Mesendoderm (in vitro differentiated cells): ENCODE results near the gene ADGRV1.
"Not testable (repeated sequence)": the region's sequence is repeated elsewhere in the genome, so short reads cannot be mapped to it uniquely, and the experiment has no call there.

Source experiments
- DNase-seq: peaks from one replicate; pipeline ENCODE4 v3.0.0; 2013
- H2AK5ac ChIP-seq: 2 replicates; pipeline ENCODE4 v1.6.1; 2013; ENCODE audit warnings: low read length, inconsistent platforms
- H2BK120ac ChIP-seq: 2 replicates; pipeline ENCODE4 v1.6.1; 2013; ENCODE audit warnings: low read depth, mild to moderate bottlenecking, low read length, moderate library complexity, mixed read lengths
- H2BK15ac ChIP-seq: replicated peaks from 2 replicates; pipeline ENCODE4 v1.6.1; 2013; ENCODE audit warnings: low read depth, mild to moderate bottlenecking, moderate library complexity
- H2BK5ac ChIP-seq: 2 replicates; pipeline ENCODE4 v1.6.1; 2013; ENCODE audit warnings: low read length, inconsistent platforms
- H3K18ac ChIP-seq: 2 replicates; pipeline ENCODE4 v1.6.1; 2013; ENCODE audit warnings: mild to moderate bottlenecking, low read length, mixed read lengths
- H3K23ac ChIP-seq: one replicate; pipeline ENCODE4 v1.6.1; 2013; ENCODE audit warnings: low read length
- H3K27ac ChIP-seq: 2 replicates; pipeline ENCODE4 v1.5.1; 2013; ENCODE audit warnings: low read depth, mild to moderate bottlenecking, inconsistent platforms, low read length, moderate library complexity
- H3K27me3 ChIP-seq: 2 replicates; pipeline ENCODE4 v1.6.1; 2013; ENCODE audit warnings: low read length, control low read depth, mild to moderate bottlenecking, inconsistent platforms; ENCODE audit not compliant: insufficient read depth, poor library complexity
- H3K36me3 ChIP-seq: 2 replicates; pipeline ENCODE4 v1.6.1; 2013; ENCODE audit warnings: low read length, inconsistent platforms; ENCODE audit not compliant: control insufficient read depth, insufficient read depth
- H3K4ac ChIP-seq: one replicate; pipeline ENCODE4 v1.6.1; 2013; ENCODE audit warnings: low read depth, mild to moderate bottlenecking, low read length, moderate library complexity
- H3K4me1 ChIP-seq: 2 replicates; pipeline ENCODE4 v1.6.1; 2013; ENCODE audit warnings: low read depth, low read length, inconsistent platforms; ENCODE audit not compliant: control insufficient read depth
- H3K4me2 ChIP-seq: 2 replicates; pipeline ENCODE4 v1.6.1; 2013; ENCODE audit warnings: low read length
- H3K4me3 ChIP-seq: 2 replicates; pipeline ENCODE4 v1.5.1; 2013; ENCODE audit warnings: mild to moderate bottlenecking, low read length
- H3K56ac ChIP-seq: one replicate; pipeline ENCODE4 v1.6.1; 2013; ENCODE audit warnings: low read length
- H3K79me1 ChIP-seq: 2 replicates; pipeline ENCODE4 v1.6.1; 2013; ENCODE audit warnings: low read length, inconsistent platforms
- H3K79me2 ChIP-seq: 2 replicates; pipeline ENCODE4 v1.6.1; 2013; ENCODE audit warnings: mild to moderate bottlenecking, low read length; ENCODE audit not compliant: control insufficient read depth, insufficient read depth
- H3K9ac ChIP-seq: 2 replicates; pipeline ENCODE4 v1.6.1; 2013; ENCODE audit warnings: low read length, inconsistent platforms
- H4K5ac ChIP-seq: one replicate; pipeline ENCODE4 v1.6.1; 2013; ENCODE audit warnings: low read length
- H4K8ac ChIP-seq: one replicate; pipeline ENCODE4 v1.6.1; 2013; ENCODE audit warnings: low read depth, mild to moderate bottlenecking, control low read depth, low read length, moderate library complexity
- WGBS: extraction: QIAGEN DNeasy Blood & Tissue Kit; methylation state at CpG from one replicate; pipeline ENCODE4 v1.1.7; 2013; ENCODE audit warnings: low lambda C conversion rate, missing lambda C conversion rate; ENCODE audit not compliant: insufficient coverage; ENCODE audit errors: extremely low coverage; 5-methylcytosine and 5-hydroxymethylcytosine counted together

ADGRV1 gene

DNA sequence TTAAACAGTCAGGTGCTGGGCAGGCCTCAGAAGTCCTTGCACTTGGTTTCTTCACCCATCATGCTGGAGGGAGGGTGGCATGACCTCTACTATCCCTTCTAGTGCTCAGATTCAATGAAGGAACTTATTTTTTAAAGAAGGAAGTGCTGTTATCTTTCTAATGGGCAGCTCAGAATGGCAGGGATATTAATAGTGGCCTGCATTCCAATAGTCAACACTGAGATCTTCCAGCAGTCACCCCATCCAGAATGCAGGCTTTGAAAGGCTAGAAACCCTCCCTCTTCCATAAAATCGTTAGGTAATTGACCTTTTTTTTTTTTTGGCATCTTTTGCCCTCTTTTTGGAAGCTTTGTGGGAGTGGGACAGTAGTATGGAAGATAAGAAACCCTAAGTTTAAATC, 499.6 kb downstream of the ADGRV1 start:
- Histone ChIP-seq H2BK120ac (no peak overlapping the region), H3K4me1 (no peaks in the 10 kb centered on the region), H3K23ac (no peak overlapping the region), H3K4me3 (no peak overlapping the region), H2AK5ac (no peak overlapping the region), H3K27me3 (no peaks in the 10 kb centered on the region), H3K56ac (no peak overlapping the region), H2BK5ac (no peak overlapping the region), H4K8ac (no peak overlapping the region), H3K27ac (no peak overlapping the region), H3K4ac (no peak overlapping the region), H3K79me1 (no peaks in the 10 kb centered on the region), H3K36me3 (no peaks in the 10 kb centered on the region), H4K5ac (no peak overlapping the region), H2BK15ac (no peak overlapping the region), H3K9ac (no peak overlapping the region), H3K4me2 (no peak overlapping the region), H3K79me2 (no peaks in the 10 kb centered on the region), H3K18ac (no peak overlapping the region)
- WGBS, result no CpG with 5 or more reads among the region's 1 CpG
- DNase-seq, result no peak

DNA sequence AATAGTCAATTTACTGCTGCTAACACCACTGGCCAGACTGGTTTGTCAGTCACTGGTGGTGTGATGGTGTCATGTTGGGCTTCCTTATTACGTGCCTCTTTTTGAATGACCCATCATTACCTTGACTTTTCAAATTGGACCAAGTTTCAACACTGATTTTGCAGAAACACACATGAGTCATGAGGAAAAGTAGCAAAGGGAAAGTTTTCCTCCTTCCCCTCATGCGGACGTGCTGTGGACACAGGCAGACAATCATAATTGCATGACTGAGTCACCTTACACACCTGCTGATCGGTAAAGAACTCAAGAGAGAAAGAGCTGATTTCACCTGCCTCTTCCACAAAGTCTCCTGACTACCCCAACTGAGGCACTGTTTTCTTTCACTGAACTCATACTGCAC, 500.0 kb downstream of the ADGRV1 start:
- no peak overlapping the region for H2BK15ac ChIP-seq
- no peak overlapping the region for H4K8ac ChIP-seq
- H3K4me2 ChIP-seq, result no peak overlapping the region
- H2BK120ac ChIP-seq, result peak overlapping the region; percentile 55
- H3K56ac ChIP-seq, result no peak overlapping the region
- H3K27me3 ChIP-seq, result no peaks in the 10 kb centered on the region
- H3K79me1 ChIP-seq, result no peaks in the 10 kb centered on the region
- WGBS, result no CpG with 5 or more reads among the region's 4 CpGs
- no peaks in the 10 kb centered on the region for H3K79me2 ChIP-seq
- no peak overlapping the region for H3K4ac ChIP-seq
- no peak overlapping the region for H2AK5ac ChIP-seq
- H3K23ac ChIP-seq, result no peak overlapping the region
- no peak overlapping the region for H4K5ac ChIP-seq
- H2BK5ac ChIP-seq, result no peak overlapping the region
- H3K9ac ChIP-seq, result no peak overlapping the region
- no peak overlapping the region for H3K4me3 ChIP-seq
- no peak overlapping the region for H3K27ac ChIP-seq
- no peaks in the 10 kb centered on the region for H3K36me3 ChIP-seq
- DNase-seq, result no peak
- H3K18ac ChIP-seq, result no peak overlapping the region
- H3K4me1 ChIP-seq, result no peaks in the 10 kb centered on the region

DNA sequence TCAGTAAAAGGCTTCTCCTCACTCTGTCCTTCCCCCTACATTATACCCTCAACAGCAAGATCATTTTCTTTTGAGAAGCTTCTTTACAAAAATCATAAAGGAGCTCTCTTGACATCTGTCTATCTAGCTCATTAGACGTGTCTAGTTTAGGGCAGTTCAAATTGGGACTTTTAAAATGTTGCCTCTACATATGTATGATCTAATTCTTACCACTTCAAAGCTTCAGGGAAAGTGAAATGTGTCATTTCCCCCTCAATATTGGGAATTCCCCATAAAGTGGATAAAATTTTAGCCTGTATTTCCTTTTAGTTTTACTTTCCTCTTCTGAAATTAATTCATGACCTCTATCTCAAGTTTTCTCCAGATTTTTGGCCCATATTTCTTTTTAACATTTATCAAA, 500.8 kb downstream of the ADGRV1 start:
- WGBS, result no CpG with 5 or more reads among the region's 1 CpG

DNA sequence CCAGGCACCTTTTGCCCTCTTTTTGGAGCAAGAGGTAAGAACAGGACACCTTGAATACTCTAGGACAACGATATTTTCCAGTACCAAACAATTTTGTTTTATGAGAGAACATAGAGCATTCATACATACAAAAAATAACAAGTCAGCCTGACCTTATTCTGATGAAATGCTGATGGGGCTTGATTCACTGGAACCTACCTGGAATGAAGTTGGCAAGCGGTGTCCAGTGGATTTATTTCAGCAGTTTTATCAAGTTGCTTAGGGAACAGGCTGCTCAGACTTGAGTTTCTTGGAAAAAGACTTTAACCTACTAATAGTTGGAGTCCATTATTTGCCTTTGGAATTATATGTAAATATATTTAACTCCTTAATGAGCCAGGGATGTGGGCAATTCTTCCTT, 502.5 kb downstream of the ADGRV1 start:
- H3K79me2 ChIP-seq, result no peaks in the 10 kb centered on the region
- no peak overlapping the region for H2BK5ac ChIP-seq
- H4K8ac ChIP-seq, result no peak overlapping the region

More for the DNA sequence above, 500.8 kb downstream of the ADGRV1 start:
- no peak overlapping the region for H2AK5ac ChIP-seq
- H2BK120ac ChIP-seq, result no peak overlapping the region
- no peak overlapping the region for H3K56ac ChIP-seq
- H3K23ac ChIP-seq, result no peak overlapping the region
- no peak overlapping the region for H3K4me2 ChIP-seq
- no peak overlapping the region for H2BK15ac ChIP-seq
- no peaks in the 10 kb centered on the region for H3K27me3 ChIP-seq
- no peak overlapping the region for H4K8ac ChIP-seq
- no peaks in the 10 kb centered on the region for H3K79me1 ChIP-seq
- H2BK5ac ChIP-seq, result no peak overlapping the region
- H3K9ac ChIP-seq, result no peak overlapping the region
- H4K5ac ChIP-seq, result no peak overlapping the region
- H3K4ac ChIP-seq, result no peak overlapping the region
- DNase-seq, result no peak
- H3K36me3 ChIP-seq, result no peaks in the 10 kb centered on the region
- no peak overlapping the region for H3K4me3 ChIP-seq
- H3K27ac ChIP-seq, result no peak overlapping the region
- H3K79me2 ChIP-seq, result no peaks in the 10 kb centered on the region
- no peak overlapping the region for H3K18ac ChIP-seq
- H3K4me1 ChIP-seq, result no peaks in the 10 kb centered on the region

DNA sequence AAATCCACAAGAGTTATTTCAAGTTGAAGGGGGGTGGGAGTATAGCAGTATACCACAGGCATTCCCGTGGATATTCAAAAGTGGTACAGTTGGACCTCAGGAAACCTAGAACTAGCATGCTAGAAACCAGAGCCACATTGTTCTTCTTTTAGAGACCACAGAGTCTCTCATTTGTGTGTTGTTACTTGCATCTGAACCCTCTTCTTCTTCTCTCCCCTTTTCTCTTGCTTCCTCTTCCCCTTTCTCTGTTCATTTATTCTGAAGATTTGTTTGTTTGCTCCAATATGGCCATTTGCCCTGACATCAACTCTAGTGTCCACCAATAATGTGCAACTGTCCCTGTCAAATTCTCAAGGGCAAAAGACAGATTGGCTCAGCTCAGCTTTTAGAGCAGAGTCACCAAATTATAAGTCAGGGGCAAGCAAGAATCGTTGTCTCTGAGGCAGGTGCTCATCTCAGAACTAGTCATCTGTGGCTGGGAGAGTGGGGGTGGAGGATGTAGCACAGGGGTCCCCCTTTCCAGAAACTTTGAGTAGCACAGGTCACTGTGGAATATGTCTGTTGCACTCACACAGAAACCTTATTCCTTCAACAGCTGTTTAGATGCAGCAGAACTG, 503.5 kb downstream of the ADGRV1 start:
- Histone ChIP-seq H2BK5ac (no peak overlapping the region), H2BK15ac (no peak overlapping the region), H3K18ac (no peak overlapping the region), H3K36me3 (no peaks in the 10 kb centered on the region), H3K4me3 (no peak overlapping the region), H3K4ac (no peak overlapping the region), H3K23ac (no peak overlapping the region), H3K27me3 (no peaks in the 10 kb centered on the region), H2BK120ac (no peak overlapping the region), H3K56ac (no peak overlapping the region), H3K79me1 (no peaks in the 10 kb centered on the region), H3K27ac (no peak overlapping the region), H3K9ac (no peak overlapping the region), H2AK5ac (no peak overlapping the region), H3K4me2 (no peak overlapping the region), H3K4me1 (no peaks in the 10 kb centered on the region), H4K5ac (no peak overlapping the region), H3K79me2 (no peaks in the 10 kb centered on the region), H4K8ac (no peak overlapping the region)
- no CpG with 5 or more reads among the region's 2 CpGs for WGBS
- DNase-seq, result no peak

More for the DNA sequence above, 502.5 kb downstream of the ADGRV1 start:
- no peak for DNase-seq
- Histone ChIP-seq H2BK15ac (no peak overlapping the region), H3K27ac (no peak overlapping the region), H2AK5ac (no peak overlapping the region), H3K4me1 (no peaks in the 10 kb centered on the region), H3K27me3 (no peaks in the 10 kb centered on the region), H3K56ac (no peak overlapping the region), H3K23ac (no peak overlapping the region), H4K5ac (no peak overlapping the region), H2BK120ac (no peak overlapping the region), H3K4me3 (no peak overlapping the region), H3K4me2 (no peak overlapping the region), H3K79me1 (no peaks in the 10 kb centered on the region), H3K9ac (no peak overlapping the region), H3K36me3 (no peaks in the 10 kb centered on the region), H3K18ac (no peak overlapping the region), H3K4ac (no peak overlapping the region)
- no CpG with 5 or more reads among the region's 2 CpGs for WGBS

DNA sequence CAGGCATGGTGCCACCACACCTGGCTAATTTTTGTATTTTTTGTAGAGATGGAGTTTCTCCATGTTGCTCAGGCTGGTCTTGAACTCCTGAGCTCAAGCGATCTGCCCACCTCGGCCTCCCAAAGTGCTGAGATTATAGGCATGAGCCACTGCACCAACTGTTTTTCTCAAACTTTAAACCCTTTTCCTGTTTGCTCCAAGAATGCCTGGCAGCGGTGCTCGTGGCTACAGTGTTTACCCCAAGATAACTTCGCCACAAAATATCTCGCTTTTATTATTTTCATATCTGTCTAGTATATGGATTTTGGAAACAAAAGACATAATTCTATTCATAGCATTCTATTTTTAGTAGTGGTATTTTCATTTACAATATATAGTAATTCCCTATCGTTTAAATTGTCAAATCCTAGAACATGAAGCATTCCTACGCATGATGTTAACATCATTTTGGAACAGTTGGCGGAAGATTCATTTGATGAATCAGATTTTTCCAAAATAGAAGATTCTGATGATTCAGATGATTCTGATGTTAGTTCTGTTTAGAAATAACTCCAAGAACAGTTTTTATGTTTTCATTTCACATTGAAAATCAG, 504.6 kb downstream of the ADGRV1 start:
- not testable (repeated sequence) for H3K23ac ChIP-seq, H3K27me3 ChIP-seq, H3K4ac ChIP-seq, H3K79me2 ChIP-seq, H2BK5ac ChIP-seq, H3K4me1 ChIP-seq, H4K8ac ChIP-seq, H3K18ac ChIP-seq, H3K9ac ChIP-seq, H3K79me1 ChIP-seq, H3K27ac ChIP-seq, H2AK5ac ChIP-seq, H3K56ac ChIP-seq, H3K4me3 ChIP-seq, H2BK120ac ChIP-seq, DNase-seq, H3K4me2 ChIP-seq, H2BK15ac ChIP-seq, H4K5ac ChIP-seq, H3K36me3 ChIP-seq
- WGBS, result no CpG with 5 or more reads among the region's 9 CpGs
